ENCODE measurements around the gene NPW.
"Not testable (repeated sequence)": the region's sequence is repeated elsewhere in the genome, so short reads cannot be mapped to it uniquely, and the experiment has no call there.

NPW gene

GRCh38 chr16:2002406-2003230, 17.0 kb upstream of the NPW start:
- no peak for DNase-seq

GRCh38 chr16:2003231-2003826, 16.3 kb upstream of the NPW start:
- DNase-seq, result no peak

GRCh38 chr16:2003827-2004641, 15.6 kb upstream of the NPW start:
- peak; percentile 77 to 97 (median 92) for DNase-seq

GRCh38 chr16:2004795-2005517, 14.6 kb upstream of the NPW start:
- DNase-seq, result peak in 2 of 3 experiments; percentile 5 to 13

- DNase-seq, result no peak
Observed at GRCh38 chr16:2005646-2006045, 13.9 kb upstream of the NPW start.

- no peak for DNase-seq
Observed at GRCh38 chr16:2006317-2006716, 13.3 kb upstream of the NPW start.

GRCh38 chr16:2007081-2007836, 12.3 kb upstream of the NPW start:
- DNase-seq, result no peak

GRCh38 chr16:2008009-2008526, 11.5 kb upstream of the NPW start:
- DNase-seq, result no peak

GRCh38 chr16:2008631-2009163, 10.9 kb upstream of the NPW start:
- peak in 2 of 3 experiments; percentile 31 to 38 for DNase-seq

- peak in 2 of 3 experiments; percentile 59 to 72 for DNase-seq
Observed at GRCh38 chr16:2009164-2009711, 10.3 kb upstream of the NPW start.

GRCh38 chr16:2009791-2010510, 9.6 kb upstream of the NPW start, which contains the start of gene ZNF598:
ZNF598 (minus strand) TSS chr16:2009821.
- DNase-seq, result peak; percentile 82 to 98 (median 84)

- DNase-seq, result not testable (repeated sequence)
Observed at GRCh38 chr16:2011726-2012125, 7.9 kb upstream of the NPW start.

- DNase-seq, result no peak
Observed at GRCh38 chr16:2013527-2013926, 6.1 kb upstream of the NPW start.

- no peak for DNase-seq
Observed at GRCh38 chr16:2015117-2015946, 4.3 kb upstream of the NPW start.

- no peak for DNase-seq
Observed at GRCh38 chr16:2015947-2016208, 3.7 kb upstream of the NPW start.

GRCh38 chr16:2016407-2016922, 3.1 kb upstream of the NPW start:
- peak in 1 of 3 experiments; percentile 20 for DNase-seq

- peak in 2 of 3 experiments; percentile 49 to 53 for DNase-seq
Observed at GRCh38 chr16:2019921-2020831, 591 bp downstream of the NPW start.

- no peak for DNase-seq
Observed at GRCh38 chr16:2022723-2023091, 3.1 kb downstream of the NPW start.

Measured in NCI-H1417 (cell line).